ENCODE data around the gene BSG.
"Not testable (repeated sequence)": the region's sequence is repeated elsewhere in the genome, so short reads cannot be mapped to it uniquely, and the experiment has no call there.

- TF ChIP-seq CTCF (IDR thresholded peaks at IDR 0.05; ENCODE audit: poor library complexity, severe bottlenecking); EP300 (conservative IDR thresholded peaks at IDR 0.05; ENCODE audit: poor library complexity, severe bottlenecking); REST (IDR thresholded peaks at IDR 0.05; ENCODE audit: borderline replicate concordance): not testable (repeated sequence)
Measured at GRCh38 chr19:603779-604178, 31.4 kb downstream of the BSG start.

All from neural cell (in vitro differentiated cells).